Gastroesophageal sphincter (tissue), 3 donors: ENCODE data around the gene SETD7.

Experiments used
- EP300 ChIP-seq: sonication (generic); formaldehyde crosslinking; IDR thresholded peaks from one replicate; pipeline ENCODE4 v1.6.1; 2017; ENCODE audit warnings: antibody characterized with exemption, mild to moderate bottlenecking
- TF ChIP-seq, protein P1 (sequence below), 4 experiments: fragments of 200-600 bp in 2 of 4; fragments of 450-650 bp in 2 of 4; sonication (generic) in 1 of 4; IDR thresholded peaks; one replicate each; pipeline ENCODE4 v1.5.1; 2017 to 2019; ENCODE audit warnings: antibody characterized with exemption in 4 of 4, mild to moderate bottlenecking in 2 of 4, moderate library complexity in 2 of 4

GRCh38 chr4:139552517-139553307 lies 3.3 kb downstream of the SETD7 start:
- TF ChIP-seq, protein P1, sequence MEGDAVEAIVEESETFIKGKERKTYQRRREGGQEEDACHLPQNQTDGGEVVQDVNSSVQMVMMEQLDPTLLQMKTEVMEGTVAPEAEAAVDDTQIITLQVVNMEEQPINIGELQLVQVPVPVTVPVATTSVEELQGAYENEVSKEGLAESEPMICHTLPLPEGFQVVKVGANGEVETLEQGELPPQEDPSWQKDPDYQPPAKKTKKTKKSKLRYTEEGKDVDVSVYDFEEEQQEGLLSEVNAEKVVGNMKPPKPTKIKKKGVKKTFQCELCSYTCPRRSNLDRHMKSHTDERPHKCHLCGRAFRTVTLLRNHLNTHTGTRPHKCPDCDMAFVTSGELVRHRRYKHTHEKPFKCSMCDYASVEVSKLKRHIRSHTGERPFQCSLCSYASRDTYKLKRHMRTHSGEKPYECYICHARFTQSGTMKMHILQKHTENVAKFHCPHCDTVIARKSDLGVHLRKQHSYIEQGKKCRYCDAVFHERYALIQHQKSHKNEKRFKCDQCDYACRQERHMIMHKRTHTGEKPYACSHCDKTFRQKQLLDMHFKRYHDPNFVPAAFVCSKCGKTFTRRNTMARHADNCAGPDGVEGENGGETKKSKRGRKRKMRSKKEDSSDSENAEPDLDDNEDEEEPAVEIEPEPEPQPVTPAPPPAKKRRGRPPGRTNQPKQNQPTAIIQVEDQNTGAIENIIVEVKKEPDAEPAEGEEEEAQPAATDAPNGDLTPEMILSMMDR (IDR thresholded peaks at IDR 0.05), result no peak
- no peak for TF ChIP-seq EP300
